Upper lobe of left lung (tissue), 6 donors: ENCODE data around the gene YIF1B. TPM values are rescaled to one million over a fixed set of nuclear protein-coding genes. Genes with fewer than 3 reads are reported as not detected.

Source experiments
- ATAC-seq, 2 donors: fragments of 200-7000 bp; cut with Tn5 transposase; one replicate each; pipeline ENCODE4 v1.9.1; 2022; ENCODE audit warnings: mild to moderate bottlenecking in 2 of 2, moderate library complexity in 2 of 2; ENCODE audit not compliant: low FRiP score in 2 of 2
- DNase-seq, 2 donors: peaks; one replicate each; pipeline ENCODE4 v3.0.0-alpha.2; 2019 to 2020
- H3K27ac ChIP-seq, 4 donors: fragments of 200-600 bp; sonication (generic); one replicate each; pipeline ENCODE4 v1.5.1; 2016 to 2019
- H3K27me3 ChIP-seq, 4 donors: fragments of 200-600 bp; sonication (generic); one replicate each; pipeline ENCODE4 v1.5.1; 2017 to 2019
- H3K36me3 ChIP-seq, 4 donors: fragments of 200-600 bp; sonication (generic); one replicate each; pipeline ENCODE4 v1.5.1; 2016 to 2019
- H3K4me1 ChIP-seq, 4 donors: fragments of 200-600 bp; sonication (generic); one replicate each; pipeline ENCODE4 v1.5.1; 2018 to 2019
- H3K4me3 ChIP-seq, 4 donors: fragments of 200-600 bp; sonication (generic); one replicate each; pipeline ENCODE4 v1.5.1; 2017 to 2019; ENCODE audit warnings: mild to moderate bottlenecking in 2 of 4, moderate library complexity in 1 of 4
- H3K9me3 ChIP-seq, 4 donors: fragments of 200-600 bp; sonication (generic); one replicate each; pipeline ENCODE4 v1.5.1; 2018 to 2019
- EP300 ChIP-seq, 4 donors: sonication (generic); formaldehyde crosslinking; IDR thresholded peaks; one replicate each; pipeline ENCODE4 v1.5.1; 2017; ENCODE audit warnings: antibody characterized with exemption in 4 of 4, control low read depth in 2 of 4
- POLR2A ChIP-seq, 4 donors: fragments of 450-650 bp; IDR thresholded peaks; one replicate each; pipeline ENCODE4 v1.5.1; 2016 to 2017; ENCODE audit warnings: antibody characterized with exemption in 4 of 4, mild to moderate bottlenecking in 2 of 4
- POLR2AphosphoS5 ChIP-seq, 2 donors: sonication (generic); formaldehyde crosslinking; IDR thresholded peaks; one replicate each; pipeline ENCODE4 v1.5.1; 2017; ENCODE audit warnings: antibody characterized with exemption in 2 of 2
- WGBS, 2 donors: methylation state at CpG; one replicate each; pipeline ENCODE4 v1.1.5; 2017 to 2018; 5-methylcytosine and 5-hydroxymethylcytosine counted together
- small RNA-seq, 4 donors: library from RNA; depleted of rRNA; stranded (forward); fragments of <200 nt; gene quantifications; one replicate each; pipeline ENCODE3, GENCODE V24; 2016
- total RNA-seq, 6 donors: library from RNA; depleted of rRNA in 4 of 6; stranded (reverse); fragments of >200 nt in 4 of 6; gene quantifications; one replicate each; pipeline versions ENCODE4 v1.1.0 to v1.2.1, GENCODE V29; 2016 to 2021
- TF ChIP-seq, protein P1 (sequence below), 6 experiments: fragments of 450-650 bp in 4 of 6; fragments of 200-600 bp in 2 of 6; sonication (generic) in 2 of 6; IDR thresholded peaks; one replicate each; pipeline ENCODE4 v1.5.1; 2016 to 2019; ENCODE audit warnings: antibody characterized with exemption in 6 of 6
- donor health status: DM: no; HTN: no; CAD: no; lungs with moderate emphysema.
- donor health status: DM: no; HTN: yes; CAD: no; lungs with severe emphysema.

YIF1B gene
- total RNA-seq, 6 donors from 2014 or later: 15.3 to 45.8 (median 29.8) TPM

DNA sequence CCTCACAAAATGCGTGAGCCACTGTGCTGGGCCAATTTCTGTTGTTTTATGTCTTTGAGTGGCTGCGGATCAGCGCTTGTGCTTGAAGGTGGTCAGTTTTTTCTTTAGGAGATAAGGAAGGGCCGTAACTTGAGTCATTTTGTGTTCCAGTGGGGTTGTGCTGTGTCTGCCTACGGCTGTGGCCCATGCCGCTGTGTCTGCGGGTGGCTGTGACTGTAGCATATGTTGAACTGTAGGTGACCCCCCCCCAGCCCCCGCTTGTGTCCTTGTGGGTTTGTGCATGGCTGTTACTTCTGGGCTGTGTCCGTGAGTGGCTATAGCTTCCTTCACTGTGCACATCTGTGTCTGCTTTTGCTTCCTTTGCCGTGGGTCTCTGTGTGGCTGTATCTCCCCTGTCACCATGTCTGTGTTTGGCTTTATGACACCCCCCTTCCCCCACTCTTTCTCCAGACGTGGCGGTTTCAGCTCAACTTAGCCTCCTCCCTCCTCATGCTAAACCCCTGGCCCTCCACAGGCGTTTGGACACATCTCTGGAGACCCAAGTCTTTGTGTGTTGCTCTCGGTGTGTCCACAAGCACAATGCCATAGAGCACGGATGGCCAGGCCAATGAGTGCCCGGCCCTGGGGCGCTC is 60.2 kb downstream of the YIF1B start:
- no peak for TF ChIP-seq POLR2AphosphoS5 (IDR thresholded peaks at IDR 0.05)
- TF ChIP-seq EP300 (IDR thresholded peaks at IDR 0.05): no peak
- TF ChIP-seq, protein P1, sequence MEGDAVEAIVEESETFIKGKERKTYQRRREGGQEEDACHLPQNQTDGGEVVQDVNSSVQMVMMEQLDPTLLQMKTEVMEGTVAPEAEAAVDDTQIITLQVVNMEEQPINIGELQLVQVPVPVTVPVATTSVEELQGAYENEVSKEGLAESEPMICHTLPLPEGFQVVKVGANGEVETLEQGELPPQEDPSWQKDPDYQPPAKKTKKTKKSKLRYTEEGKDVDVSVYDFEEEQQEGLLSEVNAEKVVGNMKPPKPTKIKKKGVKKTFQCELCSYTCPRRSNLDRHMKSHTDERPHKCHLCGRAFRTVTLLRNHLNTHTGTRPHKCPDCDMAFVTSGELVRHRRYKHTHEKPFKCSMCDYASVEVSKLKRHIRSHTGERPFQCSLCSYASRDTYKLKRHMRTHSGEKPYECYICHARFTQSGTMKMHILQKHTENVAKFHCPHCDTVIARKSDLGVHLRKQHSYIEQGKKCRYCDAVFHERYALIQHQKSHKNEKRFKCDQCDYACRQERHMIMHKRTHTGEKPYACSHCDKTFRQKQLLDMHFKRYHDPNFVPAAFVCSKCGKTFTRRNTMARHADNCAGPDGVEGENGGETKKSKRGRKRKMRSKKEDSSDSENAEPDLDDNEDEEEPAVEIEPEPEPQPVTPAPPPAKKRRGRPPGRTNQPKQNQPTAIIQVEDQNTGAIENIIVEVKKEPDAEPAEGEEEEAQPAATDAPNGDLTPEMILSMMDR (IDR thresholded peaks at IDR 0.05): no peak
- no peak for TF ChIP-seq POLR2A (IDR thresholded peaks at IDR 0.05)
- no peak for DNase-seq
- peak in 1 of 2 donors; percentile 3 for ATAC-seq
- Histone ChIP-seq H3K4me3 (peak overlapping the region; percentile 7 to 65 (median 54)), H3K27ac (peak overlapping the region; percentile 73 to 91 (median 82)), H3K9me3 (no peaks in the 10 kb centered on the region), H3K4me1 (peaks cover 29 to 43% (median 35%) of the 10 kb centered on the region in 4 donors), H3K36me3 (no peaks in the 10 kb centered on the region), H3K27me3 (peaks cover 0 to 7% (median 6%) of the 10 kb centered on the region in 4 donors)
- 34 to 50% methylated on average over 12 to 17 of the region's 17 CpGs for WGBS, 2 donors

DNA sequence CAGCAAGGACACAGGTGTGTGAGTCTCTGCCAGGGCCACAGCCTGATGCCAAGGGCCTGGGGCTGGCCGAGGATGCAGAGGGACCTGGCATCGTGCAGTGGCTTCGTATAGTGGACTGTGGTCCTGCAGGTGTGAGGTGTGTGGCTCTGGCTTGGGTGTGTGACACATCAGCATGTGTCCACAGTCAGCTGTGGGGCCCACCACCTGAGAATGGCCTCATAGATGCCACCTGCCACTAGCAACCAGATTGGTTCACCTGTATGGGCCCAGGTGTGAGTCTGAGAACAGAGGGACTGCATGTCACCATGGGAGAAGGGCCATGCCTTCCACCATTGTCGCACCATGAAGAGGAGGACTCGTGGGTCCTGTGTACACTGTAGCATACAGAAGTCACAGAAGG is 62.0 kb downstream of the YIF1B start:
- WGBS, 2 donors: 100% methylated on average over 2 of the region's 5 CpGs
- no peak for TF ChIP-seq POLR2A (IDR thresholded peaks at IDR 0.05)
- TF ChIP-seq, protein P1 (IDR thresholded peaks at IDR 0.05): no peak
- no peak for TF ChIP-seq EP300 (IDR thresholded peaks at IDR 0.05)
- no peak for TF ChIP-seq POLR2AphosphoS5 (IDR thresholded peaks at IDR 0.05)
- no peaks in the 10 kb centered on the region for H3K9me3 ChIP-seq
- H3K36me3 ChIP-seq: no peaks in the 10 kb centered on the region
- peak overlapping the region; percentile 73 to 91 (median 82) for H3K27ac ChIP-seq
- no peak for DNase-seq
- peaks cover 31 to 48% (median 37%) of the 10 kb centered on the region in 4 donors for H3K4me1 ChIP-seq
- no peak for ATAC-seq
- H3K4me3 ChIP-seq: peak overlapping the region in 3 of 4 donors; percentile 47 to 65 (median 62)
- H3K27me3 ChIP-seq: peaks cover 0 to 7% (median 6%) of the 10 kb centered on the region in 4 donors

Small RNA genes within 50 kb of the gene (small RNA-seq; reads per million reads assigned to genes)
- 0 reads per million in 4 donors for gene RF00019

Other genes with a start within 250 kb of the YIF1B start
- under 1 TPM in 2 of 6 donors, not detected in 4; 0.40 to 0.46 TPM for gene DPF1, start 91.7 kb downstream of the YIF1B start, total RNA-seq
- 100 to 1,000 TPM in 3 of 6 donors, 10 to 100 TPM in 3; 71.2 to 236 (median 96.2) TPM for gene PPP1R14A, start 59.6 kb downstream of the YIF1B start, total RNA-seq
- gene SPINT2, start 51.4 kb downstream of the YIF1B start, total RNA-seq: 100 to 1,000 TPM; 192 to 583 (median 317) TPM
- 100 to 1,000 TPM in 4 of 6 donors, 10 to 100 TPM in 2; 65.0 to 251 (median 144) TPM for gene C19orf33, start 11.7 kb downstream of the YIF1B start, total RNA-seq
- 10 to 100 TPM in 4 of 6 donors, 1 to 10 TPM in 2; 6.8 to 22.0 (median 12.0) TPM for gene KCNK6, start 3.9 kb upstream of the YIF1B start, total RNA-seq
- 10 to 100 TPM in 3 of 6 donors, 1 to 10 TPM in 3; 4.4 to 48.2 (median 10.5) TPM for gene CATSPERG, start 19.9 kb upstream of the YIF1B start, total RNA-seq
- gene PSMD8, start 58.6 kb upstream of the YIF1B start, total RNA-seq: 100 to 1,000 TPM in 4 of 6 donors, 10 to 100 TPM in 2; 66.0 to 213 (median 121) TPM
- gene GGN, start 72.1 kb upstream of the YIF1B start, total RNA-seq: 1 to 10 TPM in 3 of 6 donors, under 1 TPM in 3; 0.44 to 8.4 (median 0.95) TPM
- gene SPRED3, start 72.8 kb upstream of the YIF1B start, total RNA-seq: 1 to 10 TPM in 3 of 6 donors, under 1 TPM in 3; 0.11 to 2.1 (median 0.85) TPM
- gene FAM98C, start 87.1 kb upstream of the YIF1B start, total RNA-seq: 10 to 100 TPM; 16.0 to 75.4 (median 24.2) TPM
- 10 to 100 TPM in 4 of 6 donors, 1 to 10 TPM in 2; 4.4 to 17.5 (median 12.6) TPM for gene RASGRP4, start 110.3 kb upstream of the YIF1B start, total RNA-seq
- 10 to 100 TPM in 1 of 6 donors, 1 to 10 TPM in 5; 1.1 to 22.0 (median 5.5) TPM for gene RYR1, start 117.7 kb upstream of the YIF1B start, total RNA-seq